Stomach (tissue), 4 donors: ENCODE results near the gene EPN2.

Source experiments
- POLR2A ChIP-seq, 4 donors: fragments of 450-650 bp; IDR thresholded peaks; one replicate each; pipeline ENCODE4 v1.6.1; 2016; ENCODE audit warnings: antibody characterized with exemption in 4 of 4, control low read depth in 2 of 4, mild to moderate bottlenecking in 1 of 4, moderate library complexity in 1 of 4
- TF ChIP-seq, protein P1 (sequence below), 7 experiments: fragments of 450-650 bp in 4 of 7; fragments of 200-600 bp in 3 of 7; sonication (generic) in 3 of 7; IDR thresholded peaks; one replicate each; pipeline ENCODE4 v1.5.1; 2016 to 2019; ENCODE audit warnings: antibody characterized with exemption in 7 of 7, control low read depth in 2 of 7, mild to moderate bottlenecking in 1 of 7

DNA sequence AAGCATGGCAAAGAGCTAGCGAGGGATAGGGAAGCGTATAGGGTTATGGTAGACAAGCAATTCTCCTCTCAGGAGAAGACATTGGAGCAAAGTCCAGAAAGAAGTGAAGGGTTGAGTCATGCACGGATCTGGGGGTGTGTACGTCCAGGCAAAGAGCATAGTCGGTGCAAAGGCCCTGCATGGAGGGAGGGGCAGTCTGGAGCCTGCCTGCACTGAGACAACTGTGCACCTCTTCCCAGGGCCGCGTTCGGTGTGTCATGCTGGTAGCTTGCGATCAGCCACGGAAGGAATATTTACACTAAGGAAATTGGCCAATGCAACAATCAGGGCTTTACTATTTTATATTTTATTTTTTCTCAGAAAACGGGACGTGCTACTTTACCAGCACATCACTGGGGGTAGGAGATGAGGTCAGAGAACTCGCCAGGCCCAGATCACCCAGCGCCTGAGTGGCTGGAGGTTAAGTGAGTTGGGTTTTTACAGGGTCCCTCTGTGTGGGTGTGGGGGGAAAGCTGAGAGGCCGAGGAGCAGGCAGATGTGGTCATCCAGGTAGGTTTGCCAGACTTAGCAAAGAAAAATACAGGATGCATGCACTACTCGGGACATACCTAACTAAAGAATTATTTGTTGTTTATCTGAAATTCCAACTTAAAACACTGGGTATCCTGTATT, 132.1 kb downstream of the EPN2 start:
- TF ChIP-seq, protein P1, sequence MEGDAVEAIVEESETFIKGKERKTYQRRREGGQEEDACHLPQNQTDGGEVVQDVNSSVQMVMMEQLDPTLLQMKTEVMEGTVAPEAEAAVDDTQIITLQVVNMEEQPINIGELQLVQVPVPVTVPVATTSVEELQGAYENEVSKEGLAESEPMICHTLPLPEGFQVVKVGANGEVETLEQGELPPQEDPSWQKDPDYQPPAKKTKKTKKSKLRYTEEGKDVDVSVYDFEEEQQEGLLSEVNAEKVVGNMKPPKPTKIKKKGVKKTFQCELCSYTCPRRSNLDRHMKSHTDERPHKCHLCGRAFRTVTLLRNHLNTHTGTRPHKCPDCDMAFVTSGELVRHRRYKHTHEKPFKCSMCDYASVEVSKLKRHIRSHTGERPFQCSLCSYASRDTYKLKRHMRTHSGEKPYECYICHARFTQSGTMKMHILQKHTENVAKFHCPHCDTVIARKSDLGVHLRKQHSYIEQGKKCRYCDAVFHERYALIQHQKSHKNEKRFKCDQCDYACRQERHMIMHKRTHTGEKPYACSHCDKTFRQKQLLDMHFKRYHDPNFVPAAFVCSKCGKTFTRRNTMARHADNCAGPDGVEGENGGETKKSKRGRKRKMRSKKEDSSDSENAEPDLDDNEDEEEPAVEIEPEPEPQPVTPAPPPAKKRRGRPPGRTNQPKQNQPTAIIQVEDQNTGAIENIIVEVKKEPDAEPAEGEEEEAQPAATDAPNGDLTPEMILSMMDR (IDR thresholded peaks at IDR 0.05), result no peak
- TF ChIP-seq POLR2A (IDR thresholded peaks at IDR 0.05), result no peak
